Naive thymus-derived CD8-positive, alpha-beta T cell (primary cell): Measurements from ENCODE around the gene ITPK1. TPM values are rescaled to one million over a fixed set of nuclear protein-coding genes. Genes with fewer than 3 reads are reported as not detected.
A peak's percentile ranks its signal among the peaks of the same experiment; 100 is the strongest.

ENCODE experiments used
- ATAC-seq, 2 donors: fragments of 150-1000 bp; cut with Tn5 transposase in 1 of 2; sonication (Bioruptor Pico), chemical (Tn5 transposase) in 1 of 2; 1 replicate in 1 of 2; 2 replicates in 1 of 2; pipeline ENCODE4 v1.10.0; 2021; ENCODE audit warnings: mild to moderate bottlenecking in 2 of 2, moderate library complexity in 2 of 2
- POLR2A ChIA-PET: fragments of 350-600 bp; sonication (Branson Sonifier 250); formaldehyde crosslinking; loops from one replicate; lab custom pipeline; 2021; ENCODE audit warnings: antibody characterized with exemption; lab: Charles Lee
- DNase-seq, 10 donors: peaks; one replicate each; pipeline versions ENCODE4 v3.0.0 to v3.0.0-alpha.2; 2020 to 2022
- H3K27ac Mint-ChIP-seq, 10 donors: one replicate each; pipeline ENCODE4 v1.8.0; 2020 to 2022; ENCODE audit warnings: mild to moderate bottlenecking in 10 of 10, mixed read lengths in 10 of 10, moderate library complexity in 4 of 10, inconsistent platforms in 1 of 10
- H3K27me3 Mint-ChIP-seq, 5 donors: one replicate each; pipeline ENCODE4 v1.8.0; 2021 to 2022; ENCODE audit warnings: mixed read lengths in 5 of 5
- H3K36me3 Mint-ChIP-seq, 3 donors: one replicate each; pipeline ENCODE4 v1.8.0; 2020 to 2022; ENCODE audit warnings: mixed read lengths in 3 of 3, mild to moderate bottlenecking in 2 of 3, inconsistent platforms in 1 of 3
- H3K4me1 Mint-ChIP-seq, 4 donors: one replicate each; pipeline ENCODE4 v1.8.0; 2021 to 2022; ENCODE audit warnings: mixed read lengths in 4 of 4
- H3K4me3 Mint-ChIP-seq, 10 donors: one replicate each; pipeline ENCODE4 v1.8.0; 2020 to 2022; ENCODE audit warnings: mild to moderate bottlenecking in 10 of 10, mixed read lengths in 10 of 10, moderate library complexity in 6 of 10, inconsistent platforms in 1 of 10
- H3K9me3 Mint-ChIP-seq, 9 donors: one replicate each; pipeline ENCODE4 v1.8.0; 2020 to 2022; ENCODE audit warnings: mixed read lengths in 9 of 9, mild to moderate bottlenecking in 3 of 9, inconsistent platforms in 1 of 9, moderate library complexity in 1 of 9
- polyA plus RNA-seq, 3 donors: library from polyadenylated mRNA; unstranded; fragments of 300-500 nt; fragmentation: Illumina TruSeq; gene quantifications; one replicate each; pipeline ENCODE4 v1.2.3, GENCODE V29; 2021
- total RNA-seq, 8 experiments: library from RNA in 2 of 8; stranded (reverse) in 2 of 8; gene quantifications; one replicate each; pipeline ENCODE4 v1.2.3 and lab custom pipeline; 2021 to 2026

Gene ITPK1
- total and polyA plus RNA-seq, 5 experiments from 2014 or later = 25.3 to 41.1 (median 33.1) TPM

DNA sequence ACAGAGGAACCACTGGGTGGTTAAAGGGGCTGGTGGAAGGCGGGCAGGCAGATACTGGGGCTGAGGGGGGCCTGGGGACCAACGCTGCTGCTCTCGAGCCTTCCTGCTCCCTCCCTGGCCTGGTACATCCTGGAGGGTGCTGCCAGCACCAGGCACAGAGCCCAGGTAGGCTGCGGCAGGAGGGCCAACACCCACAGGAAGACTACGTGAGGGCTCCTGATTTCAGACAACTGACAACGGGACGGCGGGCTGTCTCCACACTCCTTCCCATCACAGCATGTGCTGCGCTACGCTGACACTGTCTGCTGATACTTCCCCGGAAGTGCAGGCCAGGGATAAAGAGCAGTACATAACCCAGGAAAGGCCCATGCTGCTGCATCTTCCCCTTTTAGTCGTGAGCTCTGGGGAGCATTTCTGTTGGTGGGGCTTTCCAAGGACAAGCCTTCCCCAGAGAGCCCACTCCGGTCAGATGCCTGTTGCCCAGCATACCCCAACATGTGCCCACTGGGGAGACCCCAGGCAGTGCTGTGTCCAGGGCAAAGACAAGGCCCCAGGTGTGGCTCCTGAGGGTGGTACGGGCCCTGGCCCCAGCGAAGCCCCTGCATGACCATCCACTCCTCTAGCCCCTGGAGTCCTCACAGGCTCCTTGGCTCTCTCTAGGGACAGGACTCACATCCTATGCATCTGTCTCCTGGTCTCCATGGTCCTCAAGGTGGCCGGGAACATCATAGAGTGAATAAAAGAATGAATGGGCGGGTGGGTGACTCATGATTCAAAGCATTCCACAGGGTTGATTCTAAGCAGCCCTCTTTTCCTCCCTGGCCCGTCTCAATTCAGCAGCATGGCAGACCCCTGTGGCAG is 154.8 kb downstream of the ITPK1 start:
- Mint-ChIP-seq H3K27ac (no peak overlapping the region), H3K27me3 (no peaks in the 10 kb centered on the region), H3K36me3 (peaks cover 0 to 52% (median 0%) of the 10 kb centered on the region in 3 donors), H3K4me3 (no peak overlapping the region), H3K9me3 (no peaks in the 10 kb centered on the region), H3K4me1 (peaks cover 5 to 14% (median 7%) of the 10 kb centered on the region in 4 donors)
- no peak for DNase-seq
- POLR2A ChIA-PET = interaction anchor here (0.9 kb wide), 1 partner anchor 224 kb away, joined by 3 read pairs; the partner anchor contains the start of genes LYSET and MOAP1
- no peak for ATAC-seq

GRCh38 chr14:92959761-92960680 is 155.7 kb downstream of the ITPK1 start:
- H3K4me3 Mint-ChIP-seq = peak overlapping the region in 1 of 10 donors; percentile 20
- H3K36me3 Mint-ChIP-seq = peaks cover 0 to 58% (median 0%) of the 10 kb centered on the region in 3 donors
- H3K4me1 Mint-ChIP-seq = peaks cover 1 to 9% (median 5%) of the 10 kb centered on the region in 4 donors
- ATAC-seq = no peak
- H3K27me3 Mint-ChIP-seq = no peaks in the 10 kb centered on the region
- H3K9me3 Mint-ChIP-seq = no peaks in the 10 kb centered on the region
- no peak overlapping the region for H3K27ac Mint-ChIP-seq
- no peak for DNase-seq
- POLR2A ChIA-PET = no interaction called here

GRCh38 chr14:92959189-92959531 is 156.6 kb downstream of the ITPK1 start:
- H3K36me3 Mint-ChIP-seq = peaks cover 0 to 65% (median 0%) of the 10 kb centered on the region in 3 donors
- ATAC-seq = no peak
- H3K9me3 Mint-ChIP-seq = no peaks in the 10 kb centered on the region
- no peak overlapping the region for H3K4me3 Mint-ChIP-seq
- peaks cover 0 to 8% (median 2%) of the 10 kb centered on the region in 4 donors for H3K4me1 Mint-ChIP-seq
- POLR2A ChIA-PET = interaction anchor here (0.6 kb wide), 1 partner anchor 172 kb away, joined by 3 read pairs; no protein-coding TSS in a partner anchor
- H3K27ac Mint-ChIP-seq = peak overlapping the region in 1 of 10 donors; percentile 48
- no peak for DNase-seq
- no peaks in the 10 kb centered on the region for H3K27me3 Mint-ChIP-seq

GRCh38 chr14:92958373-92959188 is 157.1 kb downstream of the ITPK1 start:
- no peak overlapping the region for H3K4me3 Mint-ChIP-seq
- H3K27ac Mint-ChIP-seq = peak overlapping the region in 1 of 10 donors; percentile 48
- H3K36me3 Mint-ChIP-seq = peaks cover 0 to 69% (median 0%) of the 10 kb centered on the region in 3 donors
- ATAC-seq = no peak
- H3K9me3 Mint-ChIP-seq = no peaks in the 10 kb centered on the region
- POLR2A ChIA-PET = interaction anchor here (0.6 kb wide), 1 partner anchor 172 kb away, joined by 3 read pairs; no protein-coding TSS in a partner anchor
- H3K27me3 Mint-ChIP-seq = no peaks in the 10 kb centered on the region
- no peak for DNase-seq
- H3K4me1 Mint-ChIP-seq = peaks cover 0 to 4% (median under 1%) of the 10 kb centered on the region in 4 donors

DNA sequence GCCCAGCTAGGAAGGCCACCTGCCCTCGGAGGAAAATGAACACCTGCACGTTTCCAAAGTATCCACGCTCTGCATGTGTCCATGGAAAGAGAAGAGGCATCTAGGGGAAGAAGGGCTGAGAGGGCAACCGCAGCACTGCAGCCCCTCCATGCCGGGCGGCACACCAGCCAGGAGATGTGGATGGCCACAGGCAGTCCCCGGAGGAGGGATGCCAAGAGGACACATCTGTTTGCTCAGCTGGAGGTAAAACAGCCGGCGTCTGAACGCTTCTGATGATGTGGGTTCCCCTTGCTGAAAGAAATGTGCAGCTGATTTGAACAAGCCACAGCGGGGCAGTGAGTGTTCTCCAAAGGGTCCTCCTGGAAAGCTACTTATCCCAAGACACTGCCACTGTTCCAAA is 158.8 kb downstream of the ITPK1 start:
- no peaks in the 10 kb centered on the region for H3K27me3 Mint-ChIP-seq
- H3K4me1 Mint-ChIP-seq = peaks cover 3 to 6% (median 4%) of the 10 kb centered on the region in 4 donors
- POLR2A ChIA-PET = no interaction called here
- ATAC-seq (no peak), DNase-seq (no peak)
- H3K4me3 Mint-ChIP-seq = no peak overlapping the region
- no peaks in the 10 kb centered on the region for H3K9me3 Mint-ChIP-seq
- H3K36me3 Mint-ChIP-seq = peaks cover 0 to 61% (median 0%) of the 10 kb centered on the region in 3 donors
- peak overlapping the region in 2 of 10 donors; percentile 38 to 67 for H3K27ac Mint-ChIP-seq

- ATAC-seq (no peak), DNase-seq (no peak)
- Mint-ChIP-seq H3K36me3 (peaks cover 0 to 64% (median 0%) of the 10 kb centered on the region in 3 donors), H3K4me1 (peaks cover 5 to 7% (median 6%) of the 10 kb centered on the region in 4 donors), H3K27ac (peak overlapping the region in 2 of 10 donors; percentile 32 to 44), H3K4me3 (no peak overlapping the region), H3K9me3 (no peaks in the 10 kb centered on the region), H3K27me3 (no peaks in the 10 kb centered on the region)
- POLR2A ChIA-PET = interaction anchor here (1.1 to 1.2 kb wide), 2 partner anchors 85 to 177 kb away, joined by 3 read pairs; no protein-coding TSS in a partner anchor
Measured at GRCh38 chr14:92955381-92955780, 160.3 kb downstream of the ITPK1 start.

GRCh38 chr14:92954933-92955332 is 160.8 kb downstream of the ITPK1 start:
- POLR2A ChIA-PET = interaction anchor here (0.6 to 1.2 kb wide), 3 partner anchors 85 to 177 kb away, joined by 3 read pairs; no protein-coding TSS in a partner anchor
- no peak for DNase-seq
- ATAC-seq = no peak
- Mint-ChIP-seq H3K27me3 (no peaks in the 10 kb centered on the region), H3K27ac (peak overlapping the region in 4 of 10 donors; percentile 8 to 48 (median 38)), H3K36me3 (peaks cover 0 to 66% (median 0%) of the 10 kb centered on the region in 3 donors), H3K4me3 (no peak overlapping the region), H3K4me1 (peaks cover 5 to 7% (median 6%) of the 10 kb centered on the region in 4 donors), H3K9me3 (no peaks in the 10 kb centered on the region)

- Mint-ChIP-seq H3K36me3 (peaks cover 0 to 70% (median 0%) of the 10 kb centered on the region in 3 donors), H3K27ac (no peak overlapping the region)
- POLR2A ChIA-PET = no interaction called here
Measured at GRCh38 chr14:92953526-92953925, 162.2 kb downstream of the ITPK1 start.

GRCh38 chr14:92952481-92953298 is 163.0 kb downstream of the ITPK1 start:
- no peaks in the 10 kb centered on the region for H3K9me3 Mint-ChIP-seq
- no peak overlapping the region for H3K4me3 Mint-ChIP-seq
- POLR2A ChIA-PET = interaction anchor here (1.3 kb wide), 1 partner anchor 160 kb away, joined by 6 read pairs; no protein-coding TSS in a partner anchor
- H3K27me3 Mint-ChIP-seq = no peaks in the 10 kb centered on the region
- H3K36me3 Mint-ChIP-seq = peaks cover 0 to 70% (median 2%) of the 10 kb centered on the region in 3 donors
- H3K27ac Mint-ChIP-seq = peak overlapping the region in 4 of 10 donors; percentile 2 to 72 (median 10)
- ATAC-seq (no peak), DNase-seq (no peak)
- peaks cover 5 to 7% (median 6%) of the 10 kb centered on the region in 4 donors for H3K4me1 Mint-ChIP-seq

More at GRCh38 chr14:92953526-92953925, 162.2 kb downstream of the ITPK1 start:
- Mint-ChIP-seq H3K27me3 (no peaks in the 10 kb centered on the region), H3K4me1 (peaks cover 5 to 7% (median 6%) of the 10 kb centered on the region in 4 donors), H3K9me3 (no peaks in the 10 kb centered on the region), H3K4me3 (no peak overlapping the region)
- DNase-seq = no peak
- no peak for ATAC-seq

GRCh38 chr14:92951912-92952471 is 163.7 kb downstream of the ITPK1 start:
- ATAC-seq = peak; percentile 96 to 99
- POLR2A ChIA-PET = interaction anchor here (1.3 kb wide), 1 partner anchor 161 kb away, joined by 6 read pairs; no protein-coding TSS in a partner anchor
- peak; percentile 58 to 87 (median 81) for DNase-seq
- H3K36me3 Mint-ChIP-seq = peaks cover 0 to 69% (median 2%) of the 10 kb centered on the region in 3 donors
- peaks cover 5 to 7% (median 6%) of the 10 kb centered on the region in 4 donors for H3K4me1 Mint-ChIP-seq
- no peaks in the 10 kb centered on the region for H3K27me3 Mint-ChIP-seq
- H3K9me3 Mint-ChIP-seq = no peaks in the 10 kb centered on the region
- no peak overlapping the region for H3K4me3 Mint-ChIP-seq
- H3K27ac Mint-ChIP-seq = peak overlapping the region in 6 of 10 donors; percentile 2 to 83 (median 40)
